ENCODE results near the gene IL17RB.

IL17RB gene, protein sequence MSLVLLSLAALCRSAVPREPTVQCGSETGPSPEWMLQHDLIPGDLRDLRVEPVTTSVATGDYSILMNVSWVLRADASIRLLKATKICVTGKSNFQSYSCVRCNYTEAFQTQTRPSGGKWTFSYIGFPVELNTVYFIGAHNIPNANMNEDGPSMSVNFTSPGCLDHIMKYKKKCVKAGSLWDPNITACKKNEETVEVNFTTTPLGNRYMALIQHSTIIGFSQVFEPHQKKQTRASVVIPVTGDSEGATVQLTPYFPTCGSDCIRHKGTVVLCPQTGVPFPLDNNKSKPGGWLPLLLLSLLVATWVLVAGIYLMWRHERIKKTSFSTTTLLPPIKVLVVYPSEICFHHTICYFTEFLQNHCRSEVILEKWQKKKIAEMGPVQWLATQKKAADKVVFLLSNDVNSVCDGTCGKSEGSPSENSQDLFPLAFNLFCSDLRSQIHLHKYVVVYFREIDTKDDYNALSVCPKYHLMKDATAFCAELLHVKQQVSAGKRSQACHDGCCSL

DNA sequence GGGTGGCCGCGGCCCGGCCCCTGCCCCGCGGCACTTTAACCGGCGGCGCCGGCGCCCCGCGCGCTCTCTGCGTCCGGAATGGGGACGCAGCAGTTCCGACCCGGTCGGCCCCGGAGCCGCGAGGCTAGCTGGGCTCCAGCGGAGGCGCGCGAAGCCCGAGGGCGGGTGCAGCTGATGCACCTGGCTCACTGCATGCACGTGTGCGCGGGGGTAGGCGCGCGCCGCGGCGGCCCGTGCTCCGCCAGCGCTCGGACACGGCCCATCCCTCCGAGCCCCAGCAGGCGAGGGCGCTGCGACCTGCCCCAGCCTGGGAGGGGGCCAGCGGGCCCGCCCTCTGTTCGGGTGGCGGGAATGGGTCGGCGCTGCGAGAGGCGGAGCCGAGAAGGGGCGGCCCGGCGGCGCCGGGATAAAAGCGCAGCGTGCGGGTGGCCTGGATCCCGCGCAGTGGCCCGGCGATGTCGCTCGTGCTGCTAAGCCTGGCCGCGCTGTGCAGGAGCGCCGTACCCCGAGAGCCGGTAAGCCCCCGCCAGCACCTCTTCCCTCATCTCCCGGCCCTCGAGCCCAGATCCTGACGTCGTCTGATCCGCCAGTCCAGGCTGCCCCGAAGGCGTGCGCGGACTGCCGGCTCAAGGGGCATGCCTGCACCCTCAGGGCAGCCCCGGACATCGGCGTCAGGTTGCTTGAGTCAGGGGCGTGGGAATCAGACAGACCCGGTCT, at the start of gene IL17RB, which contains the start of gene CHDH:
Gene IL17RB (plus strand): TSS at position 435 of the 717 bp plus-strand sequence. CDS start 21 bp downstream, at position 456.
Gene CHDH (minus strand): TSS at position 286 of the 717 bp plus-strand sequence. CDS start 22,411 bp downstream, outside the sequence.
- DNase-seq, result no peak

DNA sequence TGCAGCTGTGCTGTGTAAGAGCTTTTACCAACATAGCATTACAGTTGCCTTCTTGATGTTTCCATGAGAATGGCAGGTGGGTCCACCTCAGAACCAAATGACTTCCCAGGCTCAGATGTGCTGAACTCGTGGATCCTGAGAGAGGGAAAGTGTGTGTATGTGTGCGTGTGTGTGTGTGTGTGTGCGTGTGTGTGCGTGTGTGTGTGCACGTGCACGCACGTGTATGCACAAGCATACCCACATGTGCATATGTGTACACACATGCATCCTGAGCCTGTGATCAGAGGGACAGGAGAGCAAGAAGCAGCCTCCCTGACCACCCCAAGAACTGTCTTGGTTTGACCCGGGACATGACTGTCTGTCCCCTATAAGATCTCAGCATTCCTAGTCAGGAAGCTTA, 48.2 kb upstream of the IL17RB start:
- no peak for DNase-seq

DNA sequence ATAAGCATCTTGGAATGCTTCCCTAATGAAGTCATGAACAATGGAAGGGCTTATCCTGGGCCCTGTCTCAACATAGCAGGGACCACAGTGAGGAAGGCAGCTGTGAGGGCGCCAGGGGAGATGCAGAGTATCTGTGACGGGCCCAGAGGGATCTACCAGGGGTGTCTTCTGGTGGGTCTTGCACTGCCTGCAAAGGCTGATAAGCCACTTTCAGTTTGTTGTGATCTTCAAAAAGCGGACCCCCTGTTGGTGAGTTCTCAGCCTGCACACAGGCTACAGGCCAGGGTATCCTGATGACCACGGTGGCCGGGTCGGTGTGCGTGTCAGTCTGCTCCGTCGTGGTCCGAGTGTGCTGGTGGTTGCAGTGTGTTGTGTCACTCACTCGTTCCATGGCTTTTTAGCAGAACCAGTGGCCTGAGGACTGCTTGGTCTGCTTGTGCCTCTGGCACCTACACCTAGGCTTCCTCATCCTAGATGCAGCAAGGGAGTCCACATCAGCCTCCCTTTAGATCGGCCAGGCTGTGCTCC, 47.0 kb upstream of the IL17RB start:
- DNase-seq, result no peak

DNA sequence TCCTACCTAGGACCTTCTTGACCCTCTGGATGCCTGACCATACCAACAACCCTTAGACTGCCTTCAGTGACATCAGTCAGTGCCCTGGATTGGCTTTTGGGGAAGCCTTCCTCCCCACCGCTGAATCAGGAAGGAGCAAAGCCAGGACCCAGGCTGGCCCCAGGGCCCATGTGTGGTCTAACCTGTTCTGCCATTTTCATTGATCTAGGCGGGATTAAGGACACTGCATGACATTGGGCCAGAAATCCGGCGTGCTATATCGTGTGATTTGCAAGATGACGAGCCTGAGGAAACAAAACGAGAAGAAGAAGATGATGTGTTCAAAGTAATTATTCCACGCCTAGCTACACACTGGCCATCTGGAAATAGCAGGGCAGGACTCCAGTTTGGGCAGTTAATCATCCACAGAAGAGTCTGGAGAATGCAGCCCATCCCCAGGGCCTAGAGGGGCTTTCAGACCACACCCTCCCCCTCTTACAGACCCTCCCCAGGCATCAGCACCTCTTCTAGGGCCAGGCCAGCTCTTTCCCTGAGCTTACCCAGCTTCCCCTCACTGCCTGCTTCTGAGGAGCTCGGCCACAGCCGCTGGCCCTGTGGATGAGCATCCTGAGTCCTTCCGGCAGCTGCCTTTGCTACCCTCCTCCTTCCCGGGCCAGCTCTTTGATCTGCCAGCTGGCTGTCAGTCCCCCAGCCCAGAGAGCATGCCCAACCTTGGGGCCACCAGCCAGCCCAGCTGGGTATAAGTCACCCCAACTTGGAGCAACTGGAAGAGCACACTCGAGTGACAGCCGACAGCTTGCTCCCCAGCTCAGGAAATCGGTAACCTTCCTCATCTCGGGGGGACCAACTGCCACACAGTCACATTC, 46.1 kb upstream of the IL17RB start:
- DNase-seq, result no peak

DNA sequence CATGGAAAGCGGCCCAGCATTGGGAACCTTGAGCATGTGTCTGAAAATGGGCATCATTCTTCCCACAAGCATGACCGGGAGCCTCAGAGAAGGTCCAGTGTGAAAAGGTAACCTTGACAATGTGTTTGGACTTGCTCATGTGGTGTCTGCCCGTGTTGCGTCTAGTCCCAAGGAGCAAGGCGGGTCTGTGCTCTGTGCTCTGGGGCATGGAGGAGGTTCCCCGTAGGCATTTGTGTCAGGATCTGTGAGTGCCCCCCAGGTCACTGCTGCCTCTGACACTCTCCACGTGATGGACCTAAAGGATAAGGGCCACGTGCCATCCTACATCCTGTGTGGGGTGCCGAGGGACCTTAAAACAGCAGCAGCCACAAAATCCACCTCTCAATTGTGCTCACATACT, 45.0 kb upstream of the IL17RB start:
- no peak for DNase-seq

DNA sequence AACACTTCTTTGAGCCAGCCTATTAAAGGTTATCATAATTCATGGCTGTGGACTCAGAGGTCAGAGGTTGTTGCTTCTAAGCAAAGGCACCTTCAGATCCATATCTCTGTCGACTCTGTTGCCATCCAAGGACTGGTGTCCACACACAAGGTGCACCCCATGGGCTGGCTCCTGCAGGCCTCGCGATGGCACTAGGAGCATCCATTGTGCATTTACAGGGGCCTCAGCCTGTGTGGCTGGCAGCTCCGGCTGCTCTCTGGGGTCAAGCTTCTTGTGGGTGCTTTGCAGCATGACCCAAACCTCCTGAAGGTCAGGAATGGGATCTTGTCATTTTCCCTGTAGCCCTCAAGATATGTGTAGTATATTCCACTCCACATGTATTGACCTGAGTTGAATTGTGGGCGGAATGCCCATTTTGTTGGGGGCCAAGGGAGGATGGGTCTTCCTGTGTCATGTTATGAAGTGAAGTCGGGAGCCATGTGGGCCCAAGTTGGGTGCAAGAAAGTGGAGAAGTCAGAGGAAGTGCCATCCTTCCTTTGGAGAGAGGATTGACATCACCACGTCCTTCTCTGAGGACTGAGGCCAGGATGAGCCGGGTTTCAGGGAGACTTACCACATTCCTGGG, 44.0 kb upstream of the IL17RB start:
- DNase-seq, result no peak

DNA sequence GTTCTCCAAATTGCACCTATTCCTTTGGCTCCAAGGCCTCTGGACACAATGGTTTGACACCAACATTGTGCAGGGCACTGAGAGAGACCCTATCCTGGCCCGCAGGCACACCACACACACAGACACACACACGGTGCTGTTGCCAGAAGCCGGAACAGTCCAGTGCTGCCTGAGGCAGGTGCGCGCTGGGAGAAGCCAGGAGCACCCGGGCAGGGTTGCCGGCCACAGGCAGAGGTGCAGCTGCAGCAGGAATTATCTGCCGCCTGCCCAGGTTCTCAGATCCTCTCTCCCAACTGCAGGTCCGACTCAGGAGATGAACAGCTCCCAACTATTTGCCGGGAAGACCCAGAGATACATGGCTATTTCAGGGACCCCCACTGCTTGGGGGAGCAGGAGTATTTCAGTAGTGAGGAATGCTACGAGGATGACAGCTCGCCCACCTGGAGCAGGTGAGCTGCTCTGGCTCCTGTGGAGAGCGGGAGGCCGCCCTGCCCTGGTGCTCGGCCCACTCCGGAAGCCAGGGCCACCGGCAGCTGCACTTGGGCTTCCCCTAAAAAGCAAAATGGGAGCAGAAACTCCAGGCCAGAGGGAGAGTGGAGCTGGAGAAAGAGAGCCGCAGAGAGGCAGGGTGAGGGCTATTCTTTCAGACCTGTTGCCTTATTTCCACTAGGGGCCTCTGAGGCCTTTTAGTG, 43.1 kb upstream of the IL17RB start:
- DNase-seq, result no peak

DNA sequence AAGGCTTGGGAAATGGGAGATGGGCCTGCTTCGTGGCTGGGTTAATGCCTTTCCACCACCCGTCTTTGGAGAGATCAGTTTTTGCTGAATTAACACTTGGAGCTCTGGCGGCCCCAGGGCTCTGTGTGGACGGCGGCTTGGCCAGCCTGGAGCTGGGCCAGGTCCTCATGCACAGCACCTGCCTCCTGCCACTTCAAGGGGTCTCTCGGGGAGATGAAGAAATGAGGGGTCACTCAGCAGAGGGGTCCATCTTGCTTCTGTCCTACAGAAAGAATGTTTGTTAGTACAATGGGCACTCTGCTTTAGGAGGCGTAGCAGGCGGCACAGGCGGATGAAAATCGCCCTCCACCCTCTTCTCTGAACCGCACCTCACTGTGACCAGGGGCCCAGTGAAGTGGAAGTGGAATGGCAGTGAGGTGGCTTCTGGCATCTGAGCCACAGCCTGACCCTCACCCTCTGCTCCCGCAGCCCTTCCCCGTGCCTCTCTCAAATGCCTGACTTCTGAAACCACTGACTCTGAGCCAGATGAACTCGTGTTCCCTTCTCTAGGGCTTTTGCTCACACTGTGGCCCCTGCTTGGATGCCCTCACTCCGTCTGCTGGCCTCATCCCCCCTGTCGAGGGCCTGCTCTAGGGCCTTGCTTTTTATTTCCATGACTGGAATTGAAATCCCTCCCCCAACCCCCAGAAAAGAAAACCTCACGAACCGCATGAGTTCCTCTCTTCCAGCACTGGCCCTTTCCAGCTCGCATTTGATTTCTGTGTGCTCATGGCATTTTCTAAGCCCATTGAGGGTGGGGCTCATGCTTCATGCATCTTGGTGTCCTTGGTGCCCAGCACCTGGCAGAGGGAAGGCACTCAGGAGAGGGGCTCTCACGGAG, 42.3 kb upstream of the IL17RB start:
- no peak for DNase-seq

DNA sequence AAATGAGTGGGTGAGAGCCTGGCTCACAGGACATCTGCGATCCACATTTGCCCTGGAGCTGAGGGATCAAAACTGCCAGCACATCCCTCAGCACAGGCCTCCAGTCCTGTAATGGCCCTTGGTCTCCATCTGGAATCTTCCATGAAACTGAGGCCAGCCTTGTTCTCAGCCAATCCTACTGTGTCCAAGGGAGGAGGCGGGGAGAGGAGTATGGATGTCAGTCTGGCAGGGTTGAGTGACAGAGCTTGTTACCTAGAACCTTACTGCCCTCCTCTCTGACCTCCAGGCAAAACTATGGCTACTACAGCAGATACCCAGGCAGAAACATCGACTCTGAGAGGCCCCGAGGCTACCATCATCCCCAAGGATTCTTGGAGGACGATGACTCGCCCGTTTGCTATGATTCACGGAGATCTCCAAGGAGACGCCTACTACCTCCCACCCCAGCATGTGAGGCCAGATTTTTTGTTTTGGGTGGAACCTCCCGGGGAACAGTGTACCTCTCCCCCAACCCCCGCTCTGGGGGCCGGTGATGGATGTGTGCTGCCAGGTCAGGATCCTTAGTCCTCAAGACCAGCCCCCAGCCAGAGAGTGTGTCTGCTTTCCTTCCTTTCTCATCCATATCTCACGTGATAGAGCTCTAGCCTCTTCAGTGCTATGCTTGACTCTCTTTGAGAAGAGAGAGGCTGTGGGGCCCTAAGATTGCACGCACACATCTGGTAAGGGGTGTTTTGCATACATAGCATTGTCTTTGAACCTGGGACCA, 41.5 kb upstream of the IL17RB start:
- DNase-seq, result no peak

DNA sequence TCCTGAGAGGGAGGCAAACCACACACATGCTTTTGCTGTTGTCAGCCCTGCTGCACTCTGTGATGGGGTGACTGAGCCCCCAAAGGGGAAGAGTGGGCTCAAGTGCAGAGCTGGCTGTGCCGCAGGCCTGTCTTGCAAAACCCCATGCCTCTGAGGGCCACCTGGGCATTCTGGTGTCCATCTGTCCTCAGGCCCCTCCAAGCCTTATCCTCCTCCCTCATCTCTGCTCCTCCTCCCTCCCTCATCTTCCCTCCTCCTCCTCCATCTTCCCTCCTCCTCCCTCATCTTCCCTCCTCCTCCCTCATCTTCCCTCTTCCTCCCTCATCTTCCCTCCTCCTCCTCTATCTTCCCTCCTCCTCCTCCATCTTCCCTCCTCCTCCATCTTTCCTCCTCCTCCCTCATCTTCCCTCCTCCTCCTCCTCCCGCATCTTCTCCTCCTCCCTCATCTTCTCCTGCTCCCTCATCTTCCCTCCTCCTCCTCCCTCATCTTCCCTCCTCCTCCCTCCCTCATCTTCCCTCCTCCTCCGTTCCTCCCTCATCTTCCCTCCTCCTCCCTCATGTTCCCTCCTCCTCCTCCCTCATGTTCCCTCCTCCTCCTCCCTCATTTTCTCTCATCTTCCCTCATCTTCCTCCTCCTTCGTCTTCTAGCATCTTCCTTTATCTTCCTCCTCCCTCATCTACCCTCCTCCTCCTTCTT, 40.8 kb upstream of the IL17RB start:
- no peak for DNase-seq

DNA sequence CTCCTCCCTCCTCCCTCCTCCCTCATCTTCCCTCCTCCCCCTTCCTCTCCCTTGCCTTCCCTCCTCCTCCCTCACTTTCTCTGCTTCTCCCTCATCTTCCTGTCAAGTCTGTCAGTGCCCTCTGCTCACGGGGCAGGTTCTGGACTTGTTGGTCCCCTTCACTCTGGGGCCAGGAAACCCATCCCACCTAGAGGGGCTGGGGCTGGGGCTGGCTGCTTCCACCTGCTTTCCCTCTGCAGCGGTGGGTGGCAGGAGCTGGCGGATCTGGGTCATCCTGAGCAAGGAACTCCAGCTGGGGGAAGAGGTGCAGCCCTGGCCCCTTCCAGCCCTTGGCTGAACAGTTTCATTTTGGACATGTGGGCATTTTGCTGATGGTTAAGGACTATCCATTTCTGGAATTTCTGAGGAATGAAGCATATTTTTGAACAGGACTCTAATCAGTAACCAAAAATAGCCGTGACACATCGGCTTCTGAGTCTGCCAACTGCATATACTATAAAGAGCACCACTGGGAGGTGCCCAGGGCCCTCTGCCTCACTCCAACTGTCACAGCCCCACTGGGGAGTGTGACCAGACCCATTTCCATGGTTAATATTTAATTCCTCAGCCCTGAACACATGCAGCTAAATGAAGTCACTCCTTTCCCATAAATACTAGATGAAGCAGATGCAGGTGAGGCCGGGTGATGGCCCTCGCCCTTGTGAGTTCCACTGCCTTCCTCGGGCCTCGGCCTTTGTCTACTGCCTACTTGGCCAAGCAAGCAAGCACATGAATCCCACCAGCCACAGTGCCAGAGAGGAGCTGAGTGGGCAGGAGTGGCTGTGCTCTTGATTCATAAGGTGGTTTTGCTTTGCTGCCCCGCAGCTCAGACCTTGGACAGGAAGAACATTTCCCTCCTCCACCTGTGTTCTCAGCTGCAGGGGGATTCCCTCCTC, 39.9 kb upstream of the IL17RB start:
- no peak for DNase-seq

DNA sequence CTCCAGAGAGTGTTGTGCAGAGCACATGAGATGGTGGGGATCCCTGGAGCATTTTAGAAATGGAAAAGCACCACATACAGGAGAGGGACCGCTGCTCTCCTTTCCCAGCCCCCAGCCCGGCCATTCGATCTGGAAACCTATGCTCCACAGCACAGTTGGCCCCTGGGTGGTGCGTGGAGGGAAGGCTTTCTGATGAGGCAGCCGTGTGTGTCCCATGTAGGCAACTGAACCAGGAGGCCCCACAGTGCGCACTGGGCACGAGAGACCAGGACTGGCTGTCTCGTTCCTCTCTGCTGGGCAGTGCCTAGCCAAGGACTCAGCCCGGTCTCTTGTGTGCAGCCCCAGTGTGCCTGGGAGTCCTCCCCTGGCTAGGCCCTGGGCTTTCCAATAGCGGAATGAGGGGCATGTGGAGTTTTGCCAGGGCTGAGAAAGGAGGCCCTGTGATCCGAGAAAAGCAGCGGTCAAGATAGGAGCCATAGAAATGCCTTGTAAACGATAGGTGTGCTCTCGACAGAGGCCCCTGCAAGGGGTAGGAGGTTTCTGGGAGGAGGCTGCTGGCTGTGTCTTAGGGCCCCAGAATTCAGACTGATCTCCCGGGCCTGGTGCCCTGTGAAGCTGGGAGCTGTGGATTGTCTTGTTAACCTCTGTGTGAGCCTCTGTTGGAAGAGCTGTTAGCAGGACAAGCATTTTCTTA, 39.1 kb upstream of the IL17RB start:
- no peak for DNase-seq

DNA sequence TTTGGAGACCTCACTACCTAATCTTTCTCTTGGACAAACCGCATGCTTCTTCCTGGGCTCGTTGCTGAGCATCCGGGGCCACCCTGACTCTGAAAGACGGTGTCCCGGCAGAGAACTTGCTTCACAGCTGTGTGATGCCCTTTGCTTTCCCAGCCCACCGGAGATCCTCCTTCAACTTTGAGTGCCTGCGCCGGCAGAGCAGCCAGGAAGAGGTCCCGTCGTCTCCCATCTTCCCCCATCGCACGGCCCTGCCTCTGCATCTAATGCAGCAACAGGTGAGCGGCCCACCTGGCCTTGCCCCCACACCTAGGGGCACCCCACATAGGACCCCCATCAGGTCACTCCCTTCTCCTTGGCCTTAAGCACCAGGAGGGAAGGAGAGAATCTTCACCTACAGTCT, 37.9 kb upstream of the IL17RB start:
- DNase-seq, result no peak

DNA sequence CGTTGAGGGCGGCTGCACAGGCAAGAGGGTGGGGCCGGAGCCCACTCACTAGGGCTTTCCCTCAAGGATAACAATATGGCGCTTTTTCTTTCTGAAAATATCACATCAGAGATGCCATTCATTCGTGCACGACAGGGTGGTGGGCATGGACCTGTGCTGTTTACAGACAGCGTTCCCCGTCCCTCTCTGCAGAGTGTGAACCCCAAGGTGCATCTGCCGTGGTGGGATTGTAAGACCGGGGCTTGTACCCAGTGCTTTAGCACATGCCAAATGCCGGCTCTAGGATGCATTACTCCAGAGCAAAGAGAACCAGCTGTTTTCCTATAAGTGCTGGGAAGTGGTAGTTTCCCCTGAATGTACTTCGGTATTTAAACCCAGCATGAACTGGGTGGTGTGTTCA, 37.1 kb upstream of the IL17RB start:
- DNase-seq, result no peak

DNA sequence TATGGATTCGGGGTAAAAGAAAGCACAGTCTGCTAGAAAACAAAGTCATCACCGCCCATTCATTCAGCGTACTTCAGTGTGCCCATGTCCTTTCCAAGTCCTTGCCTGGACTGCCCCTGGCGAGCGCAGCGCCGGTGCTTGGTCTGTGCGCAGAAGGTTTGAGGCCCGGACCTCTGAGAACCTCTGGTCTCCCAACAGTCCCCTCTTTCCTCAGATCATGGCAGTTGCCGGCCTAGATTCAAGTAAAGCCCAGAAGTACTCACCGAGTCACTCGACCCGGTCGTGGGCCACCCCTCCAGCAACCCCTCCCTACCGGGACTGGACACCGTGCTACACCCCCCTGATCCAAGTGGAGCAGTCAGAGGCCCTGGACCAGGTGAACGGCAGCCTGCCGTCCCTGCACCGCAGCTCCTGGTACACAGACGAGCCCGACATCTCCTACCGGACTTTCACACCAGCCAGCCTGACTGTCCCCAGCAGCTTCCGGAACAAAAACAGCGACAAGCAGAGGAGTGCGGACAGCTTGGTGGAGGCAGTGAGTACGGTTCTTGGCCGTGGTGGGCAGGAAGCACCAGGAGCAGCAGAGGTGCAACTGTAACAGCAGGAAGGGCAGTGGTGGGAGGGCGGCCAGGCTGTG, 36.5 kb upstream of the IL17RB start:
- no peak for DNase-seq

DNA sequence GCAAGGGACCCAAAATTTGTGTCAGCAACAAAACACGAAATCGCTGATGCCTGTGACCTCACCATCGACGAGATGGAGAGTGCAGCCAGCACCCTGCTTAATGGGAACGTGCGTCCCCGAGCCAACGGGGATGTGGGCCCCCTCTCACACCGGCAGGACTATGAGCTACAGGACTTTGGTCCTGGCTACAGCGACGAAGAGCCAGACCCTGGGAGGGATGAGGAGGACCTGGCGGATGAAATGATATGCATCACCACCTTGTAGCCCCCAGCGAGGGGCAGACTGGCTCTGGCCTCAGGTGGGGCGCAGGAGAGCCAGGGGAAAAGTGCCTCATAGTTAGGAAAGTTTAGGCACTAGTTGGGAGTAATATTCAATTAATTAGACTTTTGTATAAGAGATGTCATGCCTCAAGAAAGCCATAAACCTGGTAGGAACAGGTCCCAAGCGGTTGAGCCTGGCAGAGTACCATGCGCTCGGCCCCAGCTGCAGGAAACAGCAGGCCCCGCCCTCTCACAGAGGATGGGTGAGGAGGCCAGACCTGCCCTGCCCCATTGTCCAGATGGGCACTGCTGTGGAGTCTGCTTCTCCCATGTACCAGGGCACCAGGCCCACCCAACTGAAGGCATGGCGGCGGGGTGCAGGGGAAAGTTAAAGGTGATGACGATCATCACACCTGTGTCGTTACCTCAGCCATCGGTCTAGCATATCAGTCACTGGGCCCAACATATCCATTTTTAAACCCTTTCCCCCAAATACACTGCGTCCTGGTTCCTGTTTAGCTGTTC, 35.0 kb upstream of the IL17RB start:
- DNase-seq, result no peak

Measured in NCI-H1417 treated with DMSO at 0.1 percent for 48 hours (cell line).